ENCODE measurements around the gene FABP2.

The FABP2 gene

DNA sequence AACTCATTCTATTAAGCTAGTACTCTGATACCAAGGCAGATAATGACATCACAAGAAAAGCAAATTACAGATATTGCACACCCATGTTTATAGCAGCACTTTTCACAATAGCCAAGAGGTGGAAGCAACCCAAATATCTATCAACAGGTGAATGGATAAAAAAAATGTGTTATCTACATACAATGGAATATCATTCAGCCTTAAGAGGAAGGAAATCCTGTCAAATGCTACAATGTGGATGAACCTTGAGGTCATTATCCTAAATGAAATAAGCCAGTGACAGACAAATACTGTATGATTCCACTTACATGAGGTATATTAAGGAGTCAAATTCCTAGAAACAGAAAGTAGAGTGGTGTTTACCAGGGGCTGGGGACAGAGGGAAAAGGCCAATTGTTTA lies 14.3 kb downstream of the FABP2 start:
- TF ChIP-seq FOXP2 (optimal IDR thresholded peaks at IDR 0.05; ENCODE audit: borderline replicate concordance, extremely low read depth, extremely low read length, insufficient read depth) (no peak), TAF1 (IDR thresholded peaks at IDR 0.05; ENCODE audit: borderline replicate concordance, insufficient read depth, low read length) (no peak), POLR2AphosphoS5 (IDR thresholded peaks at IDR 0.05; ENCODE audit: low read depth, low read length) (no peak), SIN3A (IDR thresholded peaks at IDR 0.05; ENCODE audit: borderline replicate concordance, insufficient read depth, low read length) (no peak)
- TF ChIP-seq, protein P1, sequence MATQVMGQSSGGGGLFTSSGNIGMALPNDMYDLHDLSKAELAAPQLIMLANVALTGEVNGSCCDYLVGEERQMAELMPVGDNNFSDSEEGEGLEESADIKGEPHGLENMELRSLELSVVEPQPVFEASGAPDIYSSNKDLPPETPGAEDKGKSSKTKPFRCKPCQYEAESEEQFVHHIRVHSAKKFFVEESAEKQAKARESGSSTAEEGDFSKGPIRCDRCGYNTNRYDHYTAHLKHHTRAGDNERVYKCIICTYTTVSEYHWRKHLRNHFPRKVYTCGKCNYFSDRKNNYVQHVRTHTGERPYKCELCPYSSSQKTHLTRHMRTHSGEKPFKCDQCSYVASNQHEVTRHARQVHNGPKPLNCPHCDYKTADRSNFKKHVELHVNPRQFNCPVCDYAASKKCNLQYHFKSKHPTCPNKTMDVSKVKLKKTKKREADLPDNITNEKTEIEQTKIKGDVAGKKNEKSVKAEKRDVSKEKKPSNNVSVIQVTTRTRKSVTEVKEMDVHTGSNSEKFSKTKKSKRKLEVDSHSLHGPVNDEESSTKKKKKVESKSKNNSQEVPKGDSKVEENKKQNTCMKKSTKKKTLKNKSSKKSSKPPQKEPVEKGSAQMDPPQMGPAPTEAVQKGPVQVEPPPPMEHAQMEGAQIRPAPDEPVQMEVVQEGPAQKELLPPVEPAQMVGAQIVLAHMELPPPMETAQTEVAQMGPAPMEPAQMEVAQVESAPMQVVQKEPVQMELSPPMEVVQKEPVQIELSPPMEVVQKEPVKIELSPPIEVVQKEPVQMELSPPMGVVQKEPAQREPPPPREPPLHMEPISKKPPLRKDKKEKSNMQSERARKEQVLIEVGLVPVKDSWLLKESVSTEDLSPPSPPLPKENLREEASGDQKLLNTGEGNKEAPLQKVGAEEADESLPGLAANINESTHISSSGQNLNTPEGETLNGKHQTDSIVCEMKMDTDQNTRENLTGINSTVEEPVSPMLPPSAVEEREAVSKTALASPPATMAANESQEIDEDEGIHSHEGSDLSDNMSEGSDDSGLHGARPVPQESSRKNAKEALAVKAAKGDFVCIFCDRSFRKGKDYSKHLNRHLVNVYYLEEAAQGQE (IDR thresholded peaks at IDR 0.05; ENCODE audit: insufficient read depth in 1 of 2, low read depth in 2 of 2, low read length in 2 of 2), result no peak

DNA sequence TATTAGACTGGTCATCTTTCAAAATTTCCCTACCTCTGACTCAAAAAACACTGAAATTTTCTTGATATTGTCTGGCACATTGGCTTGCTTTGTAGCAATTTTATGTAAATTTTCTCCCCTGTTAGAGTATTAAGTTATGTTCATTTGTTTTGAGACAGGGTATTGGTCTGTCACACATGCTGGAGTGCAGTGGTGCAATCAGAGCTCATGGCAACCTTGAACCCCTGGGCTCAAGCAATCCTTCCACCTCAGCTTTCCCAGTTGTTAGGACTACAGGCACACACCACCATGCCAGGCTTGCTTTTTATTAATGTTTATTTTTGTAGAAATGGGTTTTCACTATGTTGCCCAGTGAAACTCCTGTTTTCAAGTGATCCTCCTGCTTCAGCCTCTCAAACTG lies 17.5 kb downstream of the FABP2 start:
- TF ChIP-seq POLR2AphosphoS5 (IDR thresholded peaks at IDR 0.05; ENCODE audit: low read depth, low read length) (no peak), SIN3A (IDR thresholded peaks at IDR 0.05; ENCODE audit: borderline replicate concordance, insufficient read depth, low read length) (no peak), TAF1 (IDR thresholded peaks at IDR 0.05; ENCODE audit: borderline replicate concordance, insufficient read depth, low read length) (no peak), FOXP2 (optimal IDR thresholded peaks at IDR 0.05; ENCODE audit: borderline replicate concordance, extremely low read depth, extremely low read length, insufficient read depth) (no peak)
- TF ChIP-seq, protein P1 (IDR thresholded peaks at IDR 0.05; ENCODE audit: insufficient read depth in 1 of 2, low read depth in 2 of 2, low read length in 2 of 2), result no peak

DNA sequence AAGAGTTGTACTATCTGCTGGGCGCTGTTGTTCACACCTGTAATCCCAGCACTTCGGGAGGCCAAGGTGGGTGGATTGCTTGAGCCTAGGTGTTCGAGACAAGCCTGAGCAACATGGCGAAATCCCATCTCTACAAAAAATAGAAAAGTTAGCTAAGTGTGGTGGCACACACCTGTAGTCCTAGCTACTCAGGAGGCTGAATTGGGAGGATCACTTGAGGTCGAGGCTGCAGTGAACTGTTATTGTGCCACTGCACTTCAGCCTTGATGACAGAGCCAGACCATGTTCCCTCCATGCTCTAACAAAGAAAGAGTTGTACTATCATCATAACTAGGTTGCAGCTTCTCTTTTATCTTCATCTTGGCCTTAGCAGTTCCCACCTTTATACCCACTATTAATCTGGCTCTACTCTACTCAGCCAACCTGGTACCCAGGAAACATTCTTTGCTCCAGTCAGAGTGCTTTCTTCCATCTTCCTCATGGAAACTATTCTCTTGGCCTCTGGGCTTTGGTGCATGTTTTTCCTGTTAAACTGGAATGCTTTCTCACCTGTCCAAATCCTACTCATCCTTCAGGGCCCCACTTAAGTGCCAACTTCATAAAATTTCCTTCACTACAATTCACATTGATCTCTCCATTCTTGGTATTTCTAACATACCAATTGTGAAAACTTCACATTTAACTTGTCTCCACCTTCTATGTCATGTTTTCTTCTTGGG lies 18.2 kb downstream of the FABP2 start:
- TF ChIP-seq SIN3A (IDR thresholded peaks at IDR 0.05; ENCODE audit: borderline replicate concordance, insufficient read depth, low read length) (no peak), TAF1 (IDR thresholded peaks at IDR 0.05; ENCODE audit: borderline replicate concordance, insufficient read depth, low read length) (no peak), FOXP2 (optimal IDR thresholded peaks at IDR 0.05; ENCODE audit: borderline replicate concordance, extremely low read depth, extremely low read length, insufficient read depth) (no peak), POLR2AphosphoS5 (IDR thresholded peaks at IDR 0.05; ENCODE audit: low read depth, low read length) (no peak)
- TF ChIP-seq, protein P1 (IDR thresholded peaks at IDR 0.05; ENCODE audit: insufficient read depth in 1 of 2, low read depth in 2 of 2, low read length in 2 of 2), result no peak

DNA sequence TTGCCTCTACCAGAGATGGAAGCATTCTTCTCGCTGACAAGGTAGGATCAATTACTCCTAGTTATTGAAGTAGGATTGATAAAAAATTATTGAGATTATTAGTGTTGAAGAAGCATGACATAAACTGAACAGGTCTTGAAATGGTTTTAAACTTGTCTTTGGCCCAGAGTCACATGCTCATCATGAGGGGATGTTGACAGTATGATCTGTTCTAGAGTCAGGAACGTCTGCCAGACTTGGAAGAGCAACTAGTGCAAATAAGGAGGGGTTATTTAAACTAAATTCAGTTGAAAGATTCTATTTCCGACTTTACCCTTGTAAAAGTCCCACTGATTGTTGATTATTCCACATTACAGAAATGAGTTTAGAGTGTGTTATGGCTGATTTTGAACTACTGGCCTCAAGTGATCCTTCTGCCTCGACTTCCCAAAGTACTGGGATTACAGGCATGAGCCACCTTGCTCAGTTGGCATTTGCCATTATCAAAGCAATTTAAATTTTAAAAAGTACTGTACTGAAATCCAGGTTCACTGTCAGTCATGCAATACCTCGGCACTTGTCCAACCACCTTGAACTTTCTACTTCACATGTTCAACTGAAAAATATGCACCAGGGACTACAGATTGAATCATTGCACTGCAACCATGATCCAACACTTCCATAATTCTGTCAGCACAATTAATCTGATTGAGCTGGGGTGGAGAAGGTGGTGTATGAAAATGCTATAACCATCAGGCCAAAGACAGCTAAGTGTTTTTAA lies 19.7 kb downstream of the FABP2 start:
- TF ChIP-seq TAF1 (IDR thresholded peaks at IDR 0.05; ENCODE audit: borderline replicate concordance, insufficient read depth, low read length) (no peak), SIN3A (IDR thresholded peaks at IDR 0.05; ENCODE audit: borderline replicate concordance, insufficient read depth, low read length) (no peak), FOXP2 (optimal IDR thresholded peaks at IDR 0.05; ENCODE audit: borderline replicate concordance, extremely low read depth, extremely low read length, insufficient read depth) (no peak)
- TF ChIP-seq, protein P1 (IDR thresholded peaks at IDR 0.05; ENCODE audit: insufficient read depth in 1 of 2, low read depth in 2 of 2, low read length in 2 of 2), result no peak
